ENCODE data around the gene RUNX3.
A peak's percentile ranks its signal among the peaks of the same experiment; 100 is the strongest.

DNA sequence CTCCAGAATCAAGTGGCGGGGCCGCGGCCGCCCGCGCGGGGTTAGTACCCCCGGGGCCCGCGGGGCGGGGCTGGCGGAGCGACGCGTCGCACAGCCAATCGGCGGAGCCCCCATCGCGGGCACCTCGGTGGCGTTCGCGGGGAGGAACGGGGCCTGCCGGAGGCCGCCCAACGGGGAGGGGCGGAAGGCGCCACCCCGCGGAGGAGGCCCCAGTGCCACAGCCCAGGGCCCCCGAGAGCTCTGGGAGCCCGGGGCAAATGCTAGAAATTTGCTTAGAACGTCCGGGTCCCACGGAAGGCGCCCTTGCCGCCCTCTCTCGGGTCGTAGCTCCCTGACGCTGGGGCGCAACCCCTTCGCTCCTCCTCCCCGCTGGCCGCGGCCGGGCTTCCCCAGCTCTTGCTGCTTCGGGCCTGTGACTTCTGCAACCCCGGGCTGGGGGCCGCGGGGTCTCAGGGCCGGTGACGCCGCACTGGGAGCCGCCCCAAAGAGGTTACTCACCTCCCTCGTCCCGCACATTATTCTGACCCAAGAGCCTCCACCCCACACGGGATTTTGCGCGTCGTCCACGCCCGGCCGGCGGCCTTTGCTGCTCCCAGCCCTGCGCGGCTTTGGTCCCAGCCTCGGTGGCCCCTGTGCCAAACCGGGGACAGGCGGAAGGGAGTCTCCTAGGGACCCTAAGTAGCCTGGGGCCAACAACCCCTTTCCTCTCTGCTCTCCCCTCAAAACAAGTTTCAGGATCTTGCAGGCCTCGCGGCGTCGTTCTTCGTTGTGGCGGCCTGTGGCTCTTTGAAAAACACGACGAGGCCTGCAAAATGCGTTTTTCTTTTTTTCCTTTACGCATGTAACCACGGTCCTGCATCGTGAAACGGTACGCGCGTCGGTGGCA, at the start of gene RUNX3:
- TF ChIP-seq, protein P1, sequence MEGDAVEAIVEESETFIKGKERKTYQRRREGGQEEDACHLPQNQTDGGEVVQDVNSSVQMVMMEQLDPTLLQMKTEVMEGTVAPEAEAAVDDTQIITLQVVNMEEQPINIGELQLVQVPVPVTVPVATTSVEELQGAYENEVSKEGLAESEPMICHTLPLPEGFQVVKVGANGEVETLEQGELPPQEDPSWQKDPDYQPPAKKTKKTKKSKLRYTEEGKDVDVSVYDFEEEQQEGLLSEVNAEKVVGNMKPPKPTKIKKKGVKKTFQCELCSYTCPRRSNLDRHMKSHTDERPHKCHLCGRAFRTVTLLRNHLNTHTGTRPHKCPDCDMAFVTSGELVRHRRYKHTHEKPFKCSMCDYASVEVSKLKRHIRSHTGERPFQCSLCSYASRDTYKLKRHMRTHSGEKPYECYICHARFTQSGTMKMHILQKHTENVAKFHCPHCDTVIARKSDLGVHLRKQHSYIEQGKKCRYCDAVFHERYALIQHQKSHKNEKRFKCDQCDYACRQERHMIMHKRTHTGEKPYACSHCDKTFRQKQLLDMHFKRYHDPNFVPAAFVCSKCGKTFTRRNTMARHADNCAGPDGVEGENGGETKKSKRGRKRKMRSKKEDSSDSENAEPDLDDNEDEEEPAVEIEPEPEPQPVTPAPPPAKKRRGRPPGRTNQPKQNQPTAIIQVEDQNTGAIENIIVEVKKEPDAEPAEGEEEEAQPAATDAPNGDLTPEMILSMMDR (IDR thresholded peaks at IDR 0.05): peak in 4 of 6 experiments; percentile 2 to 27 (median 16)
- TF ChIP-seq EP300 (IDR thresholded peaks at IDR 0.05) (no peak), POLR2AphosphoS5 (IDR thresholded peaks at IDR 0.05) (peak in 1 of 2 donors; percentile 36), POLR2A (IDR thresholded peaks at IDR 0.05) (peak in 1 of 4 donors; percentile 47)

Measured in upper lobe of left lung (tissue), 4 donors.